Hippocampal formation (tissue), 2 donors: ENCODE data around the gene VTI1A.

Experiments used
- DNase-seq, 2 donors: peaks; one replicate each; lab custom pipeline; 2025; lab: John Stamatoyannopoulos, UW

The VTI1A gene

GRCh38 chr10:112810711-112811151 lies 363.7 kb downstream of the VTI1A start:
- no peak for DNase-seq

GRCh38 chr10:112811741-112812551 lies 364.9 kb downstream of the VTI1A start:
- no peak for DNase-seq

GRCh38 chr10:112812586-112812985 lies 365.6 kb downstream of the VTI1A start:
- DNase-seq: no peak

- no peak for DNase-seq
Measured at GRCh38 chr10:112813866-112814591, 367.0 kb downstream of the VTI1A start.

- DNase-seq: no peak
Measured at GRCh38 chr10:112815269-112816032, 368.4 kb downstream of the VTI1A start.

GRCh38 chr10:112816033-112816430 lies 369.0 kb downstream of the VTI1A start:
- no peak for DNase-seq

GRCh38 chr10:112816891-112817290 lies 369.9 kb downstream of the VTI1A start:
- DNase-seq: no peak

GRCh38 chr10:112817981-112818777 lies 371.2 kb downstream of the VTI1A start:
- no peak for DNase-seq

- no peak for DNase-seq
Measured at GRCh38 chr10:112819231-112819630, 372.2 kb downstream of the VTI1A start.

GRCh38 chr10:112820320-112820719 lies 373.3 kb downstream of the VTI1A start:
- no peak for DNase-seq

GRCh38 chr10:112821038-112821437 lies 374.0 kb downstream of the VTI1A start:
- no peak for DNase-seq

GRCh38 chr10:112821663-112822062 lies 374.6 kb downstream of the VTI1A start:
- DNase-seq: no peak

GRCh38 chr10:112823007-112823406 lies 376.0 kb downstream of the VTI1A start:
- no peak for DNase-seq

GRCh38 chr10:112823604-112824003 lies 376.6 kb downstream of the VTI1A start:
- no peak for DNase-seq

GRCh38 chr10:112826018-112826697 lies 379.1 kb downstream of the VTI1A start:
- DNase-seq: no peak

- DNase-seq: no peak
Measured at GRCh38 chr10:112827086-112827485, 380.1 kb downstream of the VTI1A start.

GRCh38 chr10:112827951-112828350 lies 380.9 kb downstream of the VTI1A start:
- DNase-seq: no peak

- DNase-seq: no peak
Measured at GRCh38 chr10:112831859-112832258, 384.8 kb downstream of the VTI1A start.

GRCh38 chr10:112832361-112832878 lies 385.4 kb downstream of the VTI1A start:
- no peak for DNase-seq

GRCh38 chr10:112832959-112833358 lies 385.9 kb downstream of the VTI1A start:
- DNase-seq: no peak

GRCh38 chr10:112834751-112835181 lies 387.8 kb downstream of the VTI1A start:
- no peak for DNase-seq
